ENCODE data around the gene CPD. TPM values are rescaled to one million over a fixed set of nuclear protein-coding genes. Genes with fewer than 3 reads are reported as not detected.
"Not testable (repeated sequence)": the region's sequence is repeated elsewhere in the genome, so short reads cannot be mapped to it uniquely, and the experiment has no call there.

The CPD gene
- total and polyA plus RNA-seq, 8 donors: 4.6 to 48.4 (median 32.7) TPM

- Histone ChIP-seq H3K36me3 (no peaks in the 10 kb centered on the region), H3K27me3 (no peaks in the 10 kb centered on the region), H3K4me3 (no peak overlapping the region), H3K27ac (no peak overlapping the region), H3K9me3 (no peaks in the 10 kb centered on the region), H3K4me1 (peaks cover 14 to 36% (median 36%) of the 10 kb centered on the region in 3 donors)
- no peak for DNase-seq
- TF ChIP-seq CTCF (IDR thresholded peaks at IDR 0.05): no peak
- 71 to 84% methylated on average over 1 of the region's 1 CpG for WGBS, 2 donors
- intact Hi-C loops (cut with DNase I): no loop called here
- ATAC-seq: no peak
- peak; percentile 95 for FAIRE-seq
These were observed 19.8 kb downstream of the CPD start for GRCh38 chr17:30398328-30399041.

- Histone ChIP-seq H3K4me1 (peaks cover 11 to 28% (median 25%) of the 10 kb centered on the region in 3 donors), H3K4me3 (no peak overlapping the region), H3K27me3 (no peaks in the 10 kb centered on the region), H3K36me3 (no peaks in the 10 kb centered on the region), H3K27ac (no peak overlapping the region), H3K9me3 (no peaks in the 10 kb centered on the region)
- intact Hi-C loops (cut with DNase I): no loop called here
- FAIRE-seq (no peak), ATAC-seq (no peak), DNase-seq (no peak)
- WGBS, 2 donors: 94 to 97% methylated on average over 1 of the region's 1 CpG
- TF ChIP-seq CTCF (IDR thresholded peaks at IDR 0.05): no peak
These were observed 22.4 kb downstream of the CPD start for GRCh38 chr17:30401097-30401496.

- H3K9me3 ChIP-seq: no peaks in the 10 kb centered on the region
- no peak overlapping the region for H3K27ac ChIP-seq
- H3K36me3 ChIP-seq: no peaks in the 10 kb centered on the region
- intact Hi-C loops (cut with DNase I): no loop called here
- TF ChIP-seq CTCF (IDR thresholded peaks at IDR 0.05): no peak
- DNase-seq (no peak), FAIRE-seq (no peak), ATAC-seq (no peak)
- H3K27me3 ChIP-seq: no peaks in the 10 kb centered on the region
- H3K4me3 ChIP-seq: no peak overlapping the region
- peaks cover 4 to 6% (median 5%) of the 10 kb centered on the region in 3 donors for H3K4me1 ChIP-seq
These were observed 26.4 kb downstream of the CPD start for GRCh38 chr17:30405161-30405560.

GRCh38 chr17:30410627-30411026 lies 31.9 kb downstream of the CPD start:
- DNase-seq; H3K4me3 ChIP-seq; H3K36me3 ChIP-seq; ATAC-seq; H3K4me1 ChIP-seq; H3K9me3 ChIP-seq; H3K27me3 ChIP-seq; intact Hi-C loops (cut with DNase I); FAIRE-seq; H3K27ac ChIP-seq: not testable (repeated sequence)
- 94 to 95% methylated on average over 2 of the region's 2 CpGs for WGBS, 2 donors

GRCh38 chr17:30412008-30412496 lies 33.3 kb downstream of the CPD start:
- H3K36me3 ChIP-seq; H3K27ac ChIP-seq; intact Hi-C loops (cut with DNase I); H3K4me1 ChIP-seq; H3K4me3 ChIP-seq; ATAC-seq; H3K9me3 ChIP-seq; DNase-seq; FAIRE-seq; H3K27me3 ChIP-seq: not testable (repeated sequence)
- 73 to 74% methylated on average over 3 of the region's 3 CpGs for WGBS, 2 donors

- Histone ChIP-seq H3K4me1 (no peaks in the 10 kb centered on the region), H3K27me3 (no peaks in the 10 kb centered on the region), H3K27ac (no peak overlapping the region), H3K9me3 (no peaks in the 10 kb centered on the region), H3K36me3 (no peaks in the 10 kb centered on the region), H3K4me3 (no peak overlapping the region)
- FAIRE-seq: no peak
- intact Hi-C loops (cut with DNase I): no loop called here
- no peak for ATAC-seq
- no peak for TF ChIP-seq CTCF (IDR thresholded peaks at IDR 0.05)
- no peak for DNase-seq
- 95 to 96% methylated on average over 4 of the region's 4 CpGs for WGBS, 2 donors
These were observed 34.4 kb downstream of the CPD start for GRCh38 chr17:30413109-30413508.
